ENCODE results near the gene MLPH.
A peak's percentile ranks its signal among the peaks of the same experiment; 100 is the strongest.

MLPH gene

GRCh38 chr2:237440819-237441281 lies 46.2 kb upstream of the MLPH start:
- Histone ChIP-seq H3K79me1 (ENCODE audit: low read depth, low read length) (no peaks in the 10 kb centered on the region), H2BK5ac (ENCODE audit: low read length) (no peak overlapping the region), H3K27ac (replicated peaks; ENCODE audit: low read length) (no peak overlapping the region), H3K4me2 (ENCODE audit: insufficient read depth, low read length, poor library complexity, severe bottlenecking) (no peak overlapping the region), H3K9me3 (replicated peaks in 1 of 2; ENCODE audit: control insufficient read depth in 2 of 2, insufficient read depth in 1 of 2, low read depth in 1 of 2, low read length in 2 of 2) (no peaks in the 10 kb centered on the region), H4K91ac (ENCODE audit: low read depth, low read length, poor library complexity) (no peak overlapping the region), H4K8ac (ENCODE audit: low read depth, low read length) (no peak overlapping the region), H2AFZ (ENCODE audit: low read length) (no peak overlapping the region), H3K18ac (ENCODE audit: low read length) (no peak overlapping the region), H3K4ac (ENCODE audit: low read length) (no peak overlapping the region), H2BK15ac (ENCODE audit: low read length) (no peak overlapping the region), H3K14ac (ENCODE audit: low read length) (no peak overlapping the region), H3K9ac (ENCODE audit: low read depth, low read length, poor library complexity) (no peak overlapping the region), H2BK12ac (ENCODE audit: low read length) (no peak overlapping the region), H2AK5ac (ENCODE audit: low read depth, low read length) (no peak overlapping the region), H3K4me1 (ENCODE audit: control insufficient read depth in 2 of 2, insufficient read depth in 1 of 2, low read depth in 1 of 2, low read length in 2 of 2) (no peaks in the 10 kb centered on the region), H3K23ac (ENCODE audit: low read depth, low read length, poor library complexity) (no peak overlapping the region), H3K27me3 (ENCODE audit: control insufficient read depth in 3 of 3, insufficient read depth in 3 of 3, low read depth in 1 of 3, low read length in 3 of 3) (no peaks in the 10 kb centered on the region), H3K36me3 (replicated peaks in 1 of 2; ENCODE audit: control insufficient read depth in 2 of 2, insufficient read depth in 2 of 2, low read length in 2 of 2) (no peaks in the 10 kb centered on the region), H3K4me3 (ENCODE audit: low read length in 2 of 2) (no peak overlapping the region), H2BK120ac (ENCODE audit: low read depth, low read length) (no peak overlapping the region)
- WGBS, 2 donors (ENCODE audit: extremely low coverage in 2 of 2, insufficient read length in 2 of 2, insufficient replicate concordance in 1 of 2), result no CpG with 5 or more reads among the region's 2 CpGs
- no peak for DNase-seq (ENCODE audit: low spot score)

GRCh38 chr2:237441605-237442274 lies 45.3 kb upstream of the MLPH start:
- Histone ChIP-seq H4K8ac (ENCODE audit: low read depth, low read length) (no peak overlapping the region), H2BK5ac (ENCODE audit: low read length) (no peak overlapping the region), H3K27me3 (ENCODE audit: control insufficient read depth in 3 of 3, insufficient read depth in 3 of 3, low read depth in 1 of 3, low read length in 3 of 3) (no peaks in the 10 kb centered on the region), H3K4me3 (ENCODE audit: low read length in 2 of 2) (no peak overlapping the region), H2BK12ac (ENCODE audit: low read length) (no peak overlapping the region), H3K36me3 (replicated peaks in 1 of 2; ENCODE audit: control insufficient read depth in 2 of 2, insufficient read depth in 2 of 2, low read length in 2 of 2) (no peaks in the 10 kb centered on the region), H2BK120ac (ENCODE audit: low read depth, low read length) (no peak overlapping the region), H2AK5ac (ENCODE audit: low read depth, low read length) (no peak overlapping the region), H3K23ac (ENCODE audit: low read depth, low read length, poor library complexity) (no peak overlapping the region), H3K4ac (ENCODE audit: low read length) (no peak overlapping the region), H3K18ac (ENCODE audit: low read length) (no peak overlapping the region), H3K4me1 (ENCODE audit: control insufficient read depth in 2 of 2, insufficient read depth in 1 of 2, low read depth in 1 of 2, low read length in 2 of 2) (no peaks in the 10 kb centered on the region), H3K79me1 (ENCODE audit: low read depth, low read length) (no peaks in the 10 kb centered on the region), H4K91ac (ENCODE audit: low read depth, low read length, poor library complexity) (no peak overlapping the region), H2AFZ (ENCODE audit: low read length) (no peak overlapping the region), H3K27ac (replicated peaks; ENCODE audit: low read length) (no peak overlapping the region), H3K4me2 (ENCODE audit: insufficient read depth, low read length, poor library complexity, severe bottlenecking) (no peak overlapping the region), H3K14ac (ENCODE audit: low read length) (no peak overlapping the region), H3K9me3 (replicated peaks in 1 of 2; ENCODE audit: control insufficient read depth in 2 of 2, insufficient read depth in 1 of 2, low read depth in 1 of 2, low read length in 2 of 2) (no peaks in the 10 kb centered on the region), H3K9ac (ENCODE audit: low read depth, low read length, poor library complexity) (no peak overlapping the region), H2BK15ac (ENCODE audit: low read length) (no peak overlapping the region)
- DNase-seq (ENCODE audit: low spot score), result no peak
- WGBS, 2 donors (ENCODE audit: extremely low coverage in 2 of 2, insufficient read length in 2 of 2, insufficient replicate concordance in 1 of 2), result no CpG with 5 or more reads among the region's 2 CpGs

GRCh38 chr2:237444071-237444470 lies 43.0 kb upstream of the MLPH start:
- H3K36me3 ChIP-seq (replicated peaks in 1 of 2; ENCODE audit: control insufficient read depth in 2 of 2, insufficient read depth in 2 of 2, low read length in 2 of 2), result no peaks in the 10 kb centered on the region
- H2BK15ac ChIP-seq (ENCODE audit: low read length), result no peak overlapping the region
- H3K27ac ChIP-seq (replicated peaks; ENCODE audit: low read length), result no peak overlapping the region
- no peaks in the 10 kb centered on the region for H3K79me1 ChIP-seq (ENCODE audit: low read depth, low read length)
- no peak overlapping the region for H3K9ac ChIP-seq (ENCODE audit: low read depth, low read length, poor library complexity)
- H3K14ac ChIP-seq (ENCODE audit: low read length), result no peak overlapping the region
- WGBS, 2 donors (ENCODE audit: extremely low coverage in 2 of 2, insufficient read length in 2 of 2, insufficient replicate concordance in 1 of 2), result no CpG with 5 or more reads among the region's 2 CpGs
- H3K4me2 ChIP-seq (ENCODE audit: insufficient read depth, low read length, poor library complexity, severe bottlenecking), result no peak overlapping the region
- H2AK5ac ChIP-seq (ENCODE audit: low read depth, low read length), result no peak overlapping the region
- H3K4me3 ChIP-seq (ENCODE audit: low read length in 2 of 2), result no peak overlapping the region
- no peaks in the 10 kb centered on the region for H3K4me1 ChIP-seq (ENCODE audit: control insufficient read depth in 2 of 2, insufficient read depth in 1 of 2, low read depth in 1 of 2, low read length in 2 of 2)
- no peak overlapping the region for H4K91ac ChIP-seq (ENCODE audit: low read depth, low read length, poor library complexity)
- no peaks in the 10 kb centered on the region for H3K27me3 ChIP-seq (ENCODE audit: control insufficient read depth in 3 of 3, insufficient read depth in 3 of 3, low read depth in 1 of 3, low read length in 3 of 3)
- H4K8ac ChIP-seq (ENCODE audit: low read depth, low read length), result no peak overlapping the region
- no peak overlapping the region for H3K23ac ChIP-seq (ENCODE audit: low read depth, low read length, poor library complexity)
- no peak overlapping the region for H2BK120ac ChIP-seq (ENCODE audit: low read depth, low read length)
- H3K9me3 ChIP-seq (replicated peaks in 1 of 2; ENCODE audit: control insufficient read depth in 2 of 2, insufficient read depth in 1 of 2, low read depth in 1 of 2, low read length in 2 of 2), result no peaks in the 10 kb centered on the region
- no peak overlapping the region for H3K4ac ChIP-seq (ENCODE audit: low read length)
- no peak overlapping the region for H3K18ac ChIP-seq (ENCODE audit: low read length)
- H2BK12ac ChIP-seq (ENCODE audit: low read length), result no peak overlapping the region
- DNase-seq (ENCODE audit: low spot score), result no peak
- no peak overlapping the region for H2AFZ ChIP-seq (ENCODE audit: low read length)
- no peak overlapping the region for H2BK5ac ChIP-seq (ENCODE audit: low read length)

- no peak overlapping the region for H3K9ac ChIP-seq (ENCODE audit: low read depth, low read length, poor library complexity)
- no peak overlapping the region for H3K4ac ChIP-seq (ENCODE audit: low read length)
- no peak overlapping the region for H2BK120ac ChIP-seq (ENCODE audit: low read depth, low read length)
- H3K23ac ChIP-seq (ENCODE audit: low read depth, low read length, poor library complexity), result no peak overlapping the region
- WGBS, 2 donors (ENCODE audit: extremely low coverage in 2 of 2, insufficient read length in 2 of 2, insufficient replicate concordance in 1 of 2), result no CpG with 5 or more reads among the region's 26 CpGs
- no peaks in the 10 kb centered on the region for H3K4me1 ChIP-seq (ENCODE audit: control insufficient read depth in 2 of 2, insufficient read depth in 1 of 2, low read depth in 1 of 2, low read length in 2 of 2)
- H4K8ac ChIP-seq (ENCODE audit: low read depth, low read length), result no peak overlapping the region
- H2BK5ac ChIP-seq (ENCODE audit: low read length), result no peak overlapping the region
- H3K9me3 ChIP-seq (replicated peaks in 1 of 2; ENCODE audit: control insufficient read depth in 2 of 2, insufficient read depth in 1 of 2, low read depth in 1 of 2, low read length in 2 of 2), result no peaks in the 10 kb centered on the region
- no peak overlapping the region for H3K27ac ChIP-seq (replicated peaks; ENCODE audit: low read length)
- H3K14ac ChIP-seq (ENCODE audit: low read length), result peak overlapping the region; percentile 31
- H2BK12ac ChIP-seq (ENCODE audit: low read length), result no peak overlapping the region
- H3K36me3 ChIP-seq (replicated peaks in 1 of 2; ENCODE audit: control insufficient read depth in 2 of 2, insufficient read depth in 2 of 2, low read length in 2 of 2), result no peaks in the 10 kb centered on the region
- peak overlapping the region; percentile 3 for H3K18ac ChIP-seq (ENCODE audit: low read length)
- H4K91ac ChIP-seq (ENCODE audit: low read depth, low read length, poor library complexity), result no peak overlapping the region
- no peak overlapping the region for H2BK15ac ChIP-seq (ENCODE audit: low read length)
- H2AK5ac ChIP-seq (ENCODE audit: low read depth, low read length), result peak overlapping the region; percentile 65
- H3K27me3 ChIP-seq (ENCODE audit: control insufficient read depth in 3 of 3, insufficient read depth in 3 of 3, low read depth in 1 of 3, low read length in 3 of 3), result peaks cover 0 to 3% (median 0%) of the 10 kb centered on the region in 3 experiments
- H3K4me2 ChIP-seq (ENCODE audit: insufficient read depth, low read length, poor library complexity, severe bottlenecking), result no peak overlapping the region
- no peak for DNase-seq (ENCODE audit: low spot score)
- no peaks in the 10 kb centered on the region for H3K79me1 ChIP-seq (ENCODE audit: low read depth, low read length)
- no peak overlapping the region for H2AFZ ChIP-seq (ENCODE audit: low read length)
- no peak overlapping the region for H3K4me3 ChIP-seq (ENCODE audit: low read length in 2 of 2)
Observed at GRCh38 chr2:237445611-237446337, 41.3 kb upstream of the MLPH start.
